Putamen (tissue), 1 donor: ENCODE data around the gene STUB1.
"Not testable (repeated sequence)": the region's sequence is repeated elsewhere in the genome, so short reads cannot be mapped to it uniquely, and the experiment has no call there.

Experiments
- DNase-seq: peaks from one replicate; pipeline ENCODE4 v3.0.0-alpha.2; 2016; ENCODE audit warnings: low spot score

Gene STUB1

DNA sequence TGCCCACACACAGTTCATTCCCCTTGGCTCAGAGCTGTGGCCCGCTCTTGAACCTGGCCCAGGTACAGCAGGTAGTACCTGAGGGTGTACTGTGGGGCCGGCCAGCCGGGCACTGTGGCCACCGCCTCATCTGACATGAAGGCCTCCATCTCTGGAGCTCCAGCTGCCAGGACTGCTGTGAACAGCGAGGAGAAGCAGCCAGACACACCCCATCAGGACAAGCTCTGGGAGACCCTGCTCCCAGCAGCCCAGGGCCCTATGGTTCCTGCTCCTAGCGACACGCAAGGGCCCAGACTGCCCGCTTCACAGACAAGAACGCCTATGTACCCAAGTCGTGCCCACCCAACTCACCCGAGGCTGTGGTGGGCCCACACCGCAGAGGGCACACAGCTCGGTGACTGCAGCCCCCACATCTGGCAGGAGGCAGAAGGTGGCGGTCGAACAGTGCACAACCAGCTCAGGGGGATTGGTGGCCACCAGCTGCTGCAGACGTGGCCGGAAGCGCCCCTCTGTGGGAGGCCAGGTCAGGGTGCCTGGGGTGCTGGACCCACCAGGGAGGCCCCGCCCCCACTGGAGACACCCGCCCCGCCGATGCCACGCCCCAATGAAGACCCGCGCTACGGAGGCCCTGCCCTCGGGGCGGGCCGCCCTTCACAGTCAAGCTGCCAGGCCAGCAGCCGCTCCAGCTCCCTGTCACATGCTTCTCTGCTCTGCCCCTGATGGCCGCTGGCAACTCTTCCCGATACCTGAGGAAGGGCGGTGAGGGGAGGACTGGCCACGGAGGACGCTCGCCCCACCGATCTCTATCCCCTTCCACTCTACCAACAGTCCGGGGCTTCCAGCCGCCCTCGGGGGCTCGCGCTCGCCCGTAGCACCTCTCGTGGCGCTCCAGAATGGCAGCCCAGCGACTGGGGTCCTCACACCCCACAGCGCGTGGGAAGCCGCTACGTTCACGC lies 1.1 kb upstream of the STUB1 start:
- peak; percentile 58 for DNase-seq

- no peak for DNase-seq
Measured at GRCh38 chr16:680625-680945, 375 bp downstream of the STUB1 start.

DNA sequence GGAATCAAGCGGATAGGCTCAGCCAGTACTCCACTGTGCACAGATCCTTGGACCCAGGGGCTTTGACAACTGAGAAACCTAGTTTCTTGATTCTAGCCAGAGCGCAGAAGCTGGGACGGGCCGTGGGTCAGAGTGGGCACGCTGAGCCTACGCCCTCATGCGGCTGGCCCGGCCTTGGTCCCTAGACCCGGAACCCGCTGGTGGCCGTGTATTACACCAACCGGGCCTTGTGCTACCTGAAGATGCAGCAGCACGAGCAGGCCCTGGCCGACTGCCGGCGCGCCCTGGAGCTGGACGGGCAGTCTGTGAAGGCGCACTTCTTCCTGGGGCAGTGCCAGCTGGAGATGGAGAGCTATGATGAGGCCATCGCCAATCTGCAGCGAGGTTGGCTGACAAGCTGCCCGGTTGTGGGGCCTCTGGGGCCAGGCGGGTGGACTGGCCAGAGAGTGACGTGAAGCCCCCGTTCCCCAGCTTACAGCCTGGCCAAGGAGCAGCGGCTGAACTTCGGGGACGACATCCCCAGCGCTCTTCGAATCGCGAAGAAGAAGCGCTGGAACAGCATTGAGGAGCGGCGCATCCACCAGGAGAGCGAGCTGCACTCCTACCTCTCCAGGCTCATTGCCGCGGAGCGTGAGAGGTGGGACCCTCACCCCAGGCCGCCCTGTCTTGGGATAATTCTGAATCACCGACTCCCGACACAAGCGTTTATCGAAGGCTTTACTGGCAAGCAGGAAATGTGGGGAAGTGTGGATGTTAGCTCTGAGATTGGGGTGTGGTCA lies 946 bp downstream of the STUB1 start:
- DNase-seq = no peak

GRCh38 chr16:681746-682427 lies 1.7 kb downstream of the STUB1 start:
- no peak for DNase-seq

DNA sequence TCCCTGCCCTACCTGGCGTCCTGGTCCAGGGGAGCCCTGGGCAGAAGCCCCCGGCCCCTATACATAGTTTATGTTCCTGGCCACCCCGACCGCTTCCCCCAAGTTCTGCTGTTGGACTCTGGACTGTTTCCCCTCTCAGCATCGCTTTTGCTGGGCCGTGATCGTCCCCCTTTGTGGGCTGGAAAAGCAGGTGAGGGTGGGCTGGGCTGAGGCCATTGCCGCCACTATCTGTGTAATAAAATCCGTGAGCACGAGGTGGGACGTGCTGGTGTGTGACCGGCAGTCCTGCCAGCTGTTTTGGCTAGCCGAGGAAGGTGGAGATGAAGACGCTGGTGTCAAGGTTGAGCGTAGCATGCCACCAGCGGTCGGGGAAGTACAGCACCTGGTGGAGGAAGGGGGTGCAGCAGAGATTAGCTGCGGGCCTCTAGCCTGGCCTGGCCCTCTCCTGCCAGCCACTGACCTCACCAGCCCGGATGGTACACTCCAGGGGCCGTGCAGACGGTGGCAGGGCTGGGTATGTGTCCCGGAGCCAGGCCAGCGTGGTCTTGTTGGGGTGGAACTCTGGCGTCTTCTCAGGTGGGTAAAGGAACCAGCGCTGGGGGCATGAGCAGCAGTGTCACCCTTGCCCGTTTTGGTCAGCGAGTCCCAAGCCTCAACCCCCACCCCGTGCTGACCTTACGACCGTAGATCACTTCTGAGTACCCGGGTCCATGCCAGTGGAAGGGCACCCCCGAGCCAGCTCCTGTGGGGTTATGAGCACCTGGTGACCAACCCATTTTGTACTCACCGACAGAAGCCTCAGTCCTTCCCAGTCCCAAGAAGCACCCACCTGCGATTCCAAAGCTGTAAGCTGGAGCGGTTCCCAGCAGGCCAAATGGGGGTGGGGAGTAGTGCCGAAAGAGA lies 2.5 kb downstream of the STUB1 start:
- DNase-seq = no peak

GRCh38 chr16:683396-684070 lies 3.3 kb downstream of the STUB1 start:
- no peak for DNase-seq

- peak; percentile 95 for DNase-seq
Measured at GRCh38 chr16:684071-684794, 4.0 kb downstream of the STUB1 start, which contains the start of gene JMJD8. JMJD8 (minus strand) TSS chr16:684334; CDS start chr16:684319, 15 bp downstream.

GRCh38 chr16:684961-685696 lies 4.9 kb downstream of the STUB1 start:
- DNase-seq = no peak

DNA sequence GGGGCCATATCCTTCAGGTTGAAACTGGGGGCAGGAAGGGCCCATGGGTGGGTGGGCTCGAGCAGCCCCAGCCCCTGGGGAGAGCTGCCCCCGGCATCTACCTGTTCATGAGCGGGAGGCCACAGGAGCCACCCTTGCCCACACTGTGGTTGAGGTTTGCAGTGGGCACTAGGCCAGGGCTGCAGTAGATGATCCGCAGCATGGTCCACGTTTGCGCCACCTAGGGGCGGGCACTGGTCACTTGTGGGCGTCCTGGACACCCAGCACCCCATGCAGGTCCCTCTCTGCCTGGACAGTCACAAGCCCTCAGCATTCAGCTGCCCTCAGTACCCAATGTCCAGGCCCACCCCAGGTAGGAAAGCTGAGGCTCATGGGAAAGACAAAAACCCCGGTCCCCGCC lies 5.8 kb downstream of the STUB1 start:
- DNase-seq = no peak

GRCh38 chr16:686459-687260 lies 6.5 kb downstream of the STUB1 start:
- no peak for DNase-seq

DNA sequence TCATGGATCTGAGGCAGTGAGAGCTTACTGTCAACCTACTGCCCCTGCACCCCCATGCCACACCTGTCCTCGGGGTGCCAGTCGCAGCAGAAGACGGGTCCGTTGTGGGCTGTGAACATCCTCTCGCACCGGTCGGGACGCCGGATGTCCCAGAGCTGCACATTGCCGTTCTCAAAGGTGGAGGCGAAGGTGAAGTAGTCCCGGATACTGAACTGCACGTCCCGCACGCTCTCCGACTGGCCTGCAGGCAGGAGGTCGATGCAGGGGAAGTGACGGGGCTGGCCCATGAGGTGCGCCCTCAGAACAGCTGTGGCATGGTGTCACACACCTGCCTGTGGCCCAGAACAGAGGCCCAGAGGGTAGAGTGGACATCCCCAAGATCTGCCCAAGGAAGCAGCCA lies 7.3 kb downstream of the STUB1 start:
- no peak for DNase-seq

- DNase-seq = no peak
Measured at GRCh38 chr16:689175-689897, 9.1 kb downstream of the STUB1 start.

DNA sequence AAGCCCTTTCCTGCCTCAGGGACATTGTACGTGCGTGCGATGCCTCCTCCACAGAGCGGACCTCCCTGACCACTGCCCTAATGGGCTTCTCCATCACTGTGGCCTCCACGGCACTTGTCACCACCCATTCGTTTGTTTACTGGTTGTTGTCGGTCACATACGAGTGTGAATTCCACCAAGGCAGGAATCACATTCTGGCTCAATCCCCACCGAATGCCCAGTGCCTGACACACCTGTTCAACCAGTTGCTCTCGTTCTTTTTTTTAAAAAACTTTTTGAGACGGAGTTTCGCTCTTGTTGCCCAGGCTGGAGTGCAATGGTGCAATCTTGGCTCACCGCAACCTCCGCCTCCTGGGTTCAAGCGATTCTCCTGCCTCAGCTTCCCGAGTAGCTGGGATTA lies 11.0 kb downstream of the STUB1 start:
- DNase-seq = not testable (repeated sequence)

DNA sequence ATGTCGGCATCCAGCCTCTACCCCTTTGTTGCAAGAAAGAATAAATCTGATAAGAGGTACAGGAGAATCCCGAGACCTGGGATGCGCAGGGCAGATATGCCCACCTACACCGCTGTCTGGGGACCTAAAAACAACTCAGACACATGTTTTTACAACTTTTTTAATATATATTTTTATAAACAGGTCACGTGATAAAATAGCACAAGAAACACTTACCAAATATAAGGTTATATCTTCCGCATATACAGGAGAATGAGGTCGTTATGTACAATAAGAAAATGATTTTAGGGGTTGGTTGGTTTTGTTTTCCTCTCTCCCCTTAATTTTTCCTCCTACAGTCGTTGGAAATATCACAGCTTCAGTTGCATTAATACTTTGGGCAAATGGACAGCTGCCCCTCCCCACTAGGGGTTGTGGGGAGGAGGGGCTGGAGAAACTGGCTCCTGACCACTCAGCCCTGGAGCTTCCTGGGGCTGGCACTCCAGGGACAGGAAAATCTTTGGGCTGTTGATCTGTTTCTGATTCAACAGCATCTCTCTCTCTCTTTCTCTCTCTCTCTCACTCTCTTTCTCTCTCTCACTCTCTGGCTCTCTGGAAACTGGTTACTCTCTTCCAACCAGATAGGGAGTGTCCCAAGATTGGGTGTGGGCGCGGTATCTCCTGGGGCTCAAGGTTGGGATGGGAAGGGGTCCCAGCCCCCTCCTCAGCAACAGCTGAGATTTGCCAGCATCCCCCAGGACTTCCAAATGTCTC lies 12.3 kb downstream of the STUB1 start:
- no peak for DNase-seq

- DNase-seq = no peak
Measured at GRCh38 chr16:693364-693763, 13.2 kb downstream of the STUB1 start.

- no peak for DNase-seq
Measured at GRCh38 chr16:693766-694165, 13.6 kb downstream of the STUB1 start.

DNA sequence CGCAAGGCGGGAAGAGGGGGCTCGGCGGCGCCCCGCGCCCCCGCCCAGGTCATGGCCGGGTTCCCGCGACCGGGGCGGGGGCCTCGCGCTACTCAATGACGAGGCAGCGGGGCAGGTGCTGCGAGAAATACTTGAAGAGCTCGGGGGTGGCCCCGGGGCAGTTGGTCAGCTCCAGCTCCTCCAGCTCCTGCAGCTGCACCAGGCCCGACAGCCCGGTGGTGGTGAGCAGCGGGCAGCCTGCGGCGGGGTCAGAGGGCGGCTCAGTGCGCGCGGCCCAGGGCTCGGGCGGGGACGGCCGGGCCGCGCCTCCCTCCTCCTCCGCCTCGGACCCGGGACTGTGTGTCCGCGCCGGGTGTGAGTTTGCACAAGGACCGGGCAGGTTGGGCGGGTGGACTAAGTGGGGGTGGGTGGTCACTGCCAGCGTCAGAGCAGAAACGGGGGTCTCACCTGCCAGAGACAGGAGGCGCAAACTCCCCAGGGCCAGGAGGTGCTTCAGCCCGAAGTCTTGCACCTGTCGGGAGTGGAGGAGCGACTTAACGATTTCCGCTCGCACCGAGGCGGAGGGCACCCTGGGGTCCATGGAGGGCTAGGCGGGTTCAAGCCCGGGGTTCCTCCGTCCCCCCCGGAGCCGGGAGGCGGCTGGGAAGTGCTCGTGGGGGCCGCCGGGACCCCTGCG lies 14.1 kb downstream of the STUB1 start:
- no peak for DNase-seq
